HG02885 (cell line): ENCODE results near the gene PCIF1.

Experiments used
- ATAC-seq: cut with Tn5 transposase; IDR thresholded peaks from one replicate; pipeline ENCODE4 v1.9.1; 2021; ENCODE audit warnings: mild to moderate bottlenecking; ENCODE audit not compliant: unreplicated experiment, poor library complexity

The PCIF1 gene

GRCh38 chr20:45962031-45962755 lies 27.7 kb downstream of the PCIF1 start:
- no peak for ATAC-seq

GRCh38 chr20:45963059-45964005 lies 28.8 kb downstream of the PCIF1 start:
- no peak for ATAC-seq

- no peak for ATAC-seq
Observed at GRCh38 chr20:45964006-45964400, 29.5 kb downstream of the PCIF1 start.

GRCh38 chr20:45965169-45966002 lies 30.9 kb downstream of the PCIF1 start:
- ATAC-seq = no peak

GRCh38 chr20:45967551-45968080 lies 33.1 kb downstream of the PCIF1 start:
- ATAC-seq = no peak

GRCh38 chr20:45968081-45968671 lies 33.7 kb downstream of the PCIF1 start:
- ATAC-seq = no peak

GRCh38 chr20:45968801-45969711 lies 34.6 kb downstream of the PCIF1 start:
- no peak for ATAC-seq

- ATAC-seq = no peak
Observed at GRCh38 chr20:45969712-45970634, 35.5 kb downstream of the PCIF1 start.

- peak; percentile 15 for ATAC-seq
Observed at GRCh38 chr20:45970646-45971424, 36.4 kb downstream of the PCIF1 start.

- peak; percentile 31 for ATAC-seq
Observed at GRCh38 chr20:45971425-45971674, 36.9 kb downstream of the PCIF1 start.

GRCh38 chr20:45971675-45972499 lies 37.4 kb downstream of the PCIF1 start, which contains the start of gene ZNF335:
Gene ZNF335, minus strand, starts transcription at chr20:45972203. Its CDS starts 793 bp downstream, at chr20:45971410.
- peak; percentile 80 for ATAC-seq

GRCh38 chr20:45972500-45973183 lies 38.2 kb downstream of the PCIF1 start:
- ATAC-seq = no peak

- ATAC-seq = no peak
Observed at GRCh38 chr20:45974896-45975565, 40.5 kb downstream of the PCIF1 start.

- ATAC-seq = no peak
Observed at GRCh38 chr20:45975686-45976085, 41.2 kb downstream of the PCIF1 start.

GRCh38 chr20:45976086-45976485 lies 41.6 kb downstream of the PCIF1 start:
- ATAC-seq = no peak
